Liver (tissue), 9 donors: ENCODE data around the gene USP48. TPM values are rescaled to one million over a fixed set of nuclear protein-coding genes. Genes with fewer than 3 reads are reported as not detected.

Source experiments
- DNase-seq: peaks from one replicate; pipeline ENCODE4 v3.0.0-alpha.2; 2017; ENCODE audit warnings: low spot score
- H3K27ac ChIP-seq, 2 donors: one replicate each; pipeline ENCODE4 v1.7.0; 2013; ENCODE audit warnings: inconsistent platforms in 2 of 2, low read length in 2 of 2, control low read depth in 1 of 2, low read depth in 1 of 2, mild to moderate bottlenecking in 1 of 2
- H3K27me3 ChIP-seq, 4 donors: one replicate each; pipeline versions ENCODE4 v1.6.1 to v1.7.0; 2013; ENCODE audit warnings: low read length in 3 of 4, inconsistent platforms in 1 of 4, mild to moderate bottlenecking in 1 of 4, moderate library complexity in 1 of 4; ENCODE audit not compliant: control insufficient read depth in 4 of 4, insufficient read depth in 4 of 4
- H3K36me3 ChIP-seq, 4 donors: one replicate each; pipeline versions ENCODE4 v1.6.1 to v1.7.0; 2013; ENCODE audit warnings: low read length in 3 of 4, mild to moderate bottlenecking in 3 of 4, low read depth in 1 of 4, moderate library complexity in 1 of 4; ENCODE audit not compliant: control insufficient read depth in 4 of 4, insufficient read depth in 3 of 4
- H3K4me1 ChIP-seq, 4 donors: one replicate each; pipeline versions ENCODE4 v1.6.1 to v1.7.0; 2013; ENCODE audit warnings: low read length in 3 of 4, mild to moderate bottlenecking in 3 of 4, moderate library complexity in 1 of 4; ENCODE audit not compliant: control insufficient read depth in 4 of 4, insufficient read depth in 4 of 4
- H3K4me3 ChIP-seq, 3 donors: one replicate each; pipeline versions ENCODE4 v1.6.1 to v1.7.0; 2013; ENCODE audit warnings: low read length in 3 of 3, control low read depth in 1 of 3, low read depth in 1 of 3, mild to moderate bottlenecking in 1 of 3
- H3K9ac ChIP-seq, 2 donors: one replicate each; pipeline ENCODE4 v1.7.0; 2013; ENCODE audit warnings: low read length in 2 of 2, mild to moderate bottlenecking in 2 of 2, moderate library complexity in 2 of 2, control low read depth in 1 of 2, low read depth in 1 of 2
- H3K9me3 ChIP-seq, 4 donors: one replicate each; pipeline versions ENCODE4 v1.6.1 to v1.7.0; 2013; ENCODE audit warnings: low read length in 3 of 4; ENCODE audit not compliant: control insufficient read depth in 4 of 4
- EGR1 ChIP-seq, 2 donors: IDR thresholded peaks; 2 replicates each; pipeline ENCODE4 v1.6.1; 2016 to 2018; ENCODE audit warnings: antibody characterized with exemption in 2 of 2, low read depth in 2 of 2
- FOXA1 ChIP-seq: IDR thresholded peaks from 2 replicates; pipeline ENCODE4 v1.6.1; 2016; ENCODE audit warnings: antibody characterized with exemption
- GABPA ChIP-seq, 2 donors: IDR thresholded peaks in 1 of 2; conservative IDR thresholded peaks in 1 of 2; 2 replicates each; pipeline ENCODE4 v1.6.1; 2016; ENCODE audit warnings: antibody characterized with exemption in 2 of 2, mild to moderate bottlenecking in 1 of 2, moderate library complexity in 1 of 2
- HNF4A ChIP-seq, 2 donors: conservative IDR thresholded peaks; 2 replicates each; pipeline ENCODE4 v1.6.1; 2016; ENCODE audit warnings: antibody characterized with exemption in 2 of 2, mild to moderate bottlenecking in 2 of 2
- HNF4G ChIP-seq: IDR thresholded peaks from 2 replicates; pipeline ENCODE4 v1.6.1; 2016; ENCODE audit warnings: antibody characterized with exemption
- JUND ChIP-seq, 2 donors: IDR thresholded peaks; 2 replicates each; pipeline ENCODE4 v1.6.1; 2016; ENCODE audit warnings: antibody characterized with exemption in 2 of 2
- NR2F2 ChIP-seq: IDR thresholded peaks from 2 replicates; pipeline ENCODE4 v1.6.1; 2016; ENCODE audit warnings: antibody characterized with exemption
- RAD21 ChIP-seq, 2 donors: IDR thresholded peaks; 2 replicates each; pipeline ENCODE4 v1.6.1; 2016; ENCODE audit warnings: antibody characterized with exemption in 2 of 2, mild to moderate bottlenecking in 2 of 2
- RXRA ChIP-seq, 2 donors: IDR thresholded peaks; 2 replicates each; pipeline ENCODE4 v1.6.1; 2017 to 2018; ENCODE audit warnings: antibody characterized with exemption in 2 of 2, mild to moderate bottlenecking in 1 of 2
- SP1 ChIP-seq: IDR thresholded peaks from 2 replicates; pipeline ENCODE4 v1.6.1; 2018; ENCODE audit warnings: antibody characterized with exemption, mild to moderate bottlenecking
- TAF1 ChIP-seq: conservative IDR thresholded peaks from 2 replicates; pipeline ENCODE4 v1.6.1; 2016; ENCODE audit warnings: antibody characterized with exemption, mild to moderate bottlenecking
- YY1 ChIP-seq: IDR thresholded peaks from 2 replicates; pipeline ENCODE4 v1.6.1; 2016; ENCODE audit warnings: antibody characterized with exemption, mild to moderate bottlenecking
- WGBS: extraction: QIAGEN DNeasy Blood & Tissue Kit; methylation state at CpG from one replicate; pipeline ENCODE4 v1.1.7; 2013; 5-methylcytosine and 5-hydroxymethylcytosine counted together
- polyA plus RNA-seq, 2 donors: library from polyadenylated mRNA; stranded (reverse) in 1 of 2; unstranded in 1 of 2; fragments of 200-250 nt in 1 of 2; fragments of >200 nt in 1 of 2; fragmentation: Nextera tagmentation in 1 of 2; extraction: Ambion mirVana in 1 of 2; gene quantifications; one replicate each; pipeline versions ENCODE4 v1.2.1 to v1.2.3, GENCODE V29; 2013 to 2015
- total RNA-seq, 2 donors: library from RNA; depleted of rRNA; stranded (reverse); fragments of >200 nt; gene quantifications; one replicate each; pipeline ENCODE4 v1.2.3, GENCODE V29; 2014
- TF ChIP-seq, protein P1 (sequence below): fragments of 150-350 bp; IDR thresholded peaks from 2 replicates; pipeline ENCODE4 v1.5.1; 2017; ENCODE audit warnings: improper control_type of control experiment, low read depth, low read length; ENCODE audit not compliant: missing input control
- TF ChIP-seq, protein P2 (sequence below): IDR thresholded peaks from 2 replicates; pipeline ENCODE4 v1.6.1; 2016; ENCODE audit warnings: antibody characterized with exemption
- TF ChIP-seq, protein P3 (sequence below): IDR thresholded peaks from 2 replicates; pipeline ENCODE4 v1.6.1; 2016; ENCODE audit warnings: antibody characterized with exemption
- TF ChIP-seq, protein P4 (sequence below): IDR thresholded peaks from 2 replicates; pipeline ENCODE4 v1.6.1; 2016; ENCODE audit warnings: antibody characterized with exemption
- donor health status: healthy.
- donor health status: healthy.
- donor health status: healthy.
- donor health status: healthy.
- donor health status: healthy.

The USP48 gene
- total and polyA plus RNA-seq, 4 donors, result 7.8 to 34.9 (median 23.1) TPM

DNA sequence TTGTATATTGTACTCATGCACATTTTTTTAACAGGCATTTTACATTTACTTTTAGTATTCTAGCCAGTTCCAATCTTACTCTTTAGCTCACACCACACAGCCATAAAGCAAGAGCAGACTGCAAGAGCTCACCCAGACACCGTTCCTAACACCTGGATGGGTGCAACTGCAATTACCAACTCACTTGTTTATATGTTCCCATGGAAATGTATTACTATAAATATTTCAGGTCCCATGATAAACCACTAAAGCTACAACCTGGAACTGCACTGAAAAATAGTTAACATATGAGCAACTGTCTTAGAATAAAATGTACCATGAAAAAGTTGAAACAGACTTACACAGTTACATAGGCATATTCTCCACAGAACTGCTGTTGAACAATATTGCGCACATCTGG lies 30.8 kb downstream of the USP48 start:
- no peak overlapping the region for H3K27ac ChIP-seq
- DNase-seq, result no peak
- no peak overlapping the region for H3K9ac ChIP-seq
- no peaks in the 10 kb centered on the region for H3K9me3 ChIP-seq
- no peaks in the 10 kb centered on the region for H3K4me1 ChIP-seq
- TF ChIP-seq GABPA (IDR thresholded peaks at IDR 0.05 in 1 of 2, conservative IDR thresholded peaks at IDR 0.05 in 1 of 2) (no peak), HNF4A (conservative IDR thresholded peaks at IDR 0.05) (no peak)
- TF ChIP-seq, protein P1, sequence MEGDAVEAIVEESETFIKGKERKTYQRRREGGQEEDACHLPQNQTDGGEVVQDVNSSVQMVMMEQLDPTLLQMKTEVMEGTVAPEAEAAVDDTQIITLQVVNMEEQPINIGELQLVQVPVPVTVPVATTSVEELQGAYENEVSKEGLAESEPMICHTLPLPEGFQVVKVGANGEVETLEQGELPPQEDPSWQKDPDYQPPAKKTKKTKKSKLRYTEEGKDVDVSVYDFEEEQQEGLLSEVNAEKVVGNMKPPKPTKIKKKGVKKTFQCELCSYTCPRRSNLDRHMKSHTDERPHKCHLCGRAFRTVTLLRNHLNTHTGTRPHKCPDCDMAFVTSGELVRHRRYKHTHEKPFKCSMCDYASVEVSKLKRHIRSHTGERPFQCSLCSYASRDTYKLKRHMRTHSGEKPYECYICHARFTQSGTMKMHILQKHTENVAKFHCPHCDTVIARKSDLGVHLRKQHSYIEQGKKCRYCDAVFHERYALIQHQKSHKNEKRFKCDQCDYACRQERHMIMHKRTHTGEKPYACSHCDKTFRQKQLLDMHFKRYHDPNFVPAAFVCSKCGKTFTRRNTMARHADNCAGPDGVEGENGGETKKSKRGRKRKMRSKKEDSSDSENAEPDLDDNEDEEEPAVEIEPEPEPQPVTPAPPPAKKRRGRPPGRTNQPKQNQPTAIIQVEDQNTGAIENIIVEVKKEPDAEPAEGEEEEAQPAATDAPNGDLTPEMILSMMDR, result no peak
- no peaks in the 10 kb centered on the region for H3K27me3 ChIP-seq
- peaks cover 10 to 38% (median 32%) of the 10 kb centered on the region in 4 donors for H3K36me3 ChIP-seq
- WGBS, result 93% methylated on average over 2 of the region's 2 CpGs
- no peak overlapping the region for H3K4me3 ChIP-seq

DNA sequence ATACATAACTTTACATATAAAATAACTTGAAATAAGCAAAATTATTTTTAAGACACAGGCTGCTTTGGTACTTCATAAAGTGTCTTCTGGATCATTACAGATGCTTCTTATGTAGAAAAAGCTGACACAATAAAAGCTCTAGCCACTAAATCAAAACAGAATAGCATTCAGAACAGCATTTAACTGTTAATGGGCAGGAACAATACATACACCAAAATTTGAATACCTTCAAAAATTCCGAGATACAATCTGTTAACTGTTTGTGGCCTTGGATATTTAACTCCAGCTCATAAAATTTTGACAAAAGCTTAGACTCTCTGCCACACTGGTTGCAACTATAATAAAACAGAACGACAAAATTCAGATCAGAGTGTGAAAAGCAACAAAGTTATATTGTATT lies 31.7 kb downstream of the USP48 start:
- TF ChIP-seq NR2F2 (no peak), TAF1 (no peak), YY1 (no peak), EGR1 (IDR thresholded peaks at IDR 0.05; ENCODE audit: low read depth in 2 of 2) (no peak), SP1 (no peak), HNF4G (no peak)
- TF ChIP-seq, protein P2, sequence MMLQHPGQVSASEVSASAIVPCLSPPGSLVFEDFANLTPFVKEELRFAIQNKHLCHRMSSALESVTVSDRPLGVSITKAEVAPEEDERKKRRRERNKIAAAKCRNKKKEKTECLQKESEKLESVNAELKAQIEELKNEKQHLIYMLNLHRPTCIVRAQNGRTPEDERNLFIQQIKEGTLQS, result no peak
- TF ChIP-seq, protein P3, sequence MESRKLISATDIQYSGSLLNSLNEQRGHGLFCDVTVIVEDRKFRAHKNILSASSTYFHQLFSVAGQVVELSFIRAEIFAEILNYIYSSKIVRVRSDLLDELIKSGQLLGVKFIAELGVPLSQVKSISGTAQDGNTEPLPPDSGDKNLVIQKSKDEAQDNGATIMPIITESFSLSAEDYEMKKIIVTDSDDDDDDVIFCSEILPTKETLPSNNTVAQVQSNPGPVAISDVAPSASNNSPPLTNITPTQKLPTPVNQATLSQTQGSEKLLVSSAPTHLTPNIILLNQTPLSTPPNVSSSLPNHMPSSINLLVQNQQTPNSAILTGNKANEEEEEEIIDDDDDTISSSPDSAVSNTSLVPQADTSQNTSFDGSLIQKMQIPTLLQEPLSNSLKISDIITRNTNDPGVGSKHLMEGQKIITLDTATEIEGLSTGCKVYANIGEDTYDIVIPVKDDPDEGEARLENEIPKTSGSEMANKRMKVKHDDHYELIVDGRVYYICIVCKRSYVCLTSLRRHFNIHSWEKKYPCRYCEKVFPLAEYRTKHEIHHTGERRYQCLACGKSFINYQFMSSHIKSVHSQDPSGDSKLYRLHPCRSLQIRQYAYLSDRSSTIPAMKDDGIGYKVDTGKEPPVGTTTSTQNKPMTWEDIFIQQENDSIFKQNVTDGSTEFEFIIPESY, result no peak
- no peak for DNase-seq
- no peaks in the 10 kb centered on the region for H3K27me3 ChIP-seq
- H3K4me3 ChIP-seq, result no peak overlapping the region
- no peaks in the 10 kb centered on the region for H3K9me3 ChIP-seq
- H3K4me1 ChIP-seq, result no peaks in the 10 kb centered on the region
- no peak overlapping the region for H3K27ac ChIP-seq
- H3K9ac ChIP-seq, result no peak overlapping the region
- 93% methylated on average over 2 of the region's 2 CpGs for WGBS
- peaks cover 10 to 39% (median 35%) of the 10 kb centered on the region in 4 donors for H3K36me3 ChIP-seq

DNA sequence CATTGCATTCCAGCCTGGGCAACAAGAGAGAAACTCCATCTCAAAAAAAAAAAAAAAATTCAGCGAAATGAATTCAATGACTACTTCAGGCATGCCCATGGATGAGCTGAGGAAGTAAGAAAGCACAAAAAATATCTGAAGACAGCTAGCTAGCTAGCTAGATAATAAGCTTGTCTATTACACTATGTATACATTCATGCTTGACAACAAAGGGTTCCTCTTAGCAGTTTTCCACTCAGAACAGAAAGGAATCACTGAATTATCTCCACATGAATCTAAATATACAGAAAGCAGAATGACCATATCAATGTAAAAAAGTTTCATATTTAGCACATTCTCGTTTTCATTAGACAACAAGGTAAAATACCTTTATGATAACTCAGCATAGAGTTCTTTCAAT lies 32.1 kb downstream of the USP48 start:
- DNase-seq, result no peak
- H3K36me3 ChIP-seq, result peaks cover 12 to 39% (median 35%) of the 10 kb centered on the region in 4 donors
- WGBS, result 75% methylated on average over 2 of the region's 2 CpGs

More for the DNA sequence above, 32.1 kb downstream of the USP48 start:
- TF ChIP-seq, protein P3, result no peak
- TF ChIP-seq FOXA1, result no peak
- no peak for TF ChIP-seq TAF1
- no peak for TF ChIP-seq NR2F2
- TF ChIP-seq JUND (IDR thresholded peaks at IDR 0.05), result no peak
- TF ChIP-seq EGR1 (IDR thresholded peaks at IDR 0.05; ENCODE audit: low read depth in 2 of 2), result no peak
- no peak for TF ChIP-seq HNF4A (conservative IDR thresholded peaks at IDR 0.05)
- TF ChIP-seq RAD21 (IDR thresholded peaks at IDR 0.05), result no peak
- no peak for TF ChIP-seq YY1
- TF ChIP-seq RXRA (IDR thresholded peaks at IDR 0.05), result no peak
- no peak for TF ChIP-seq HNF4G
- TF ChIP-seq, protein P4, sequence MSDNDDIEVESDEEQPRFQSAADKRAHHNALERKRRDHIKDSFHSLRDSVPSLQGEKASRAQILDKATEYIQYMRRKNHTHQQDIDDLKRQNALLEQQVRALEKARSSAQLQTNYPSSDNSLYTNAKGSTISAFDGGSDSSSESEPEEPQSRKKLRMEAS, result no peak
- no peaks in the 10 kb centered on the region for H3K4me1 ChIP-seq
- no peak overlapping the region for H3K9ac ChIP-seq
- H3K4me3 ChIP-seq, result no peak overlapping the region
- no peak overlapping the region for H3K27ac ChIP-seq
- H3K9me3 ChIP-seq, result no peaks in the 10 kb centered on the region
- H3K27me3 ChIP-seq, result no peaks in the 10 kb centered on the region
